Psoas muscle (tissue), 8 donors: ENCODE data around the gene DPP9. TPM values are rescaled to one million over a fixed set of nuclear protein-coding genes. Genes with fewer than 3 reads are reported as not detected.
A peak's percentile ranks its signal among the peaks of the same experiment; 100 is the strongest.

Experiments used
- ATAC-seq, 4 donors: fragments of 200-7000 bp; cut with Tn5 transposase; one replicate each; pipeline ENCODE4 v1.9.1; 2020; ENCODE audit warnings: moderate library complexity in 3 of 4, mild to moderate bottlenecking in 2 of 4
- DNase-seq, 2 donors: peaks; one replicate each; pipeline ENCODE4 v3.0.0-alpha.2; 2020
- H3K27ac ChIP-seq: fragments of 200-600 bp; one replicate; pipeline ENCODE4 v1.8.0; 2022
- H3K27me3 ChIP-seq, 3 donors: fragments of 200-600 bp in 1 of 3; one replicate each; pipeline versions ENCODE4 v1.6.1 to v1.8.0; 2013 to 2022; ENCODE audit warnings: low read length in 2 of 3, mild to moderate bottlenecking in 2 of 3, moderate library complexity in 1 of 3; ENCODE audit not compliant: insufficient read depth in 3 of 3
- H3K36me3 ChIP-seq, 2 donors: fragments of 200-600 bp in 1 of 2; one replicate each; pipeline versions ENCODE4 v1.6.1 to v1.8.0; 2013 to 2022; ENCODE audit warnings: low read depth in 1 of 2, mild to moderate bottlenecking in 1 of 2, moderate library complexity in 1 of 2; ENCODE audit not compliant: insufficient read depth in 1 of 2
- H3K4me1 ChIP-seq: fragments of 200-600 bp; one replicate; pipeline ENCODE4 v1.8.0; 2022
- H3K4me3 ChIP-seq: fragments of 200-600 bp; one replicate; pipeline ENCODE4 v1.8.0; 2022; ENCODE audit warnings: mild to moderate bottlenecking
- H3K9me3 ChIP-seq: fragments of 200-600 bp; one replicate; pipeline ENCODE4 v1.8.0; 2022
- WGBS, 3 donors: extraction: QIAGEN DNeasy Blood & Tissue Kit; methylation state at CpG; one replicate each; pipeline versions ENCODE4 v1.1.6 to v1.1.7; 2013; 5-methylcytosine and 5-hydroxymethylcytosine counted together
- intact Hi-C, 2 donors: fragments of 100-400 bp; cut with DNase I; formaldehyde crosslinking; loops; one replicate each; pipeline versions ENCODE4 v1.11.0 to v1.14.2; 2022
- polyA plus RNA-seq, 3 donors: library from polyadenylated mRNA; stranded (reverse); fragments of 200-250 nt; gene quantifications; one replicate each; pipeline ENCODE4 v1.2.3, GENCODE V29; 2013
- total RNA-seq, 4 donors: library from RNA; stranded (reverse); fragmentation: NEBNext Ultra II Directional in 2 of 4; extraction: Animal tissue kit (Norgen Biotek cat#: 25700) in 2 of 4; gene quantifications; one replicate each; pipeline versions ENCODE4 v1.2.1 to v1.2.4, GENCODE V29; 2021 to 2023
- TF ChIP-seq, protein P1 (sequence below): fragments of 200-600 bp; IDR thresholded peaks from one replicate; pipeline ENCODE4 v1.8.0; 2022; ENCODE audit warnings: antibody characterized with exemption
- donor health status: healthy with polysubstance abuse.
- donor health status: DM: no; HTN: no; CAD: no; lungs with moderate emphysema.
- donor health status: Bipolar disorder and iron deficiency.
- donor health status: healthy.
- donor health status: DM: yes; HTN: yes; CAD: no.
- donor health status: DM: no; HTN: no; CAD: no.
- donor health status: DM: no; HTN: no; CAD: no.
- donor health status: DM: yes; HTN: yes; CAD: no.

The DPP9 gene
- total and polyA plus RNA-seq, 7 donors: 55.9 to 138 (median 90.3) TPM

DNA sequence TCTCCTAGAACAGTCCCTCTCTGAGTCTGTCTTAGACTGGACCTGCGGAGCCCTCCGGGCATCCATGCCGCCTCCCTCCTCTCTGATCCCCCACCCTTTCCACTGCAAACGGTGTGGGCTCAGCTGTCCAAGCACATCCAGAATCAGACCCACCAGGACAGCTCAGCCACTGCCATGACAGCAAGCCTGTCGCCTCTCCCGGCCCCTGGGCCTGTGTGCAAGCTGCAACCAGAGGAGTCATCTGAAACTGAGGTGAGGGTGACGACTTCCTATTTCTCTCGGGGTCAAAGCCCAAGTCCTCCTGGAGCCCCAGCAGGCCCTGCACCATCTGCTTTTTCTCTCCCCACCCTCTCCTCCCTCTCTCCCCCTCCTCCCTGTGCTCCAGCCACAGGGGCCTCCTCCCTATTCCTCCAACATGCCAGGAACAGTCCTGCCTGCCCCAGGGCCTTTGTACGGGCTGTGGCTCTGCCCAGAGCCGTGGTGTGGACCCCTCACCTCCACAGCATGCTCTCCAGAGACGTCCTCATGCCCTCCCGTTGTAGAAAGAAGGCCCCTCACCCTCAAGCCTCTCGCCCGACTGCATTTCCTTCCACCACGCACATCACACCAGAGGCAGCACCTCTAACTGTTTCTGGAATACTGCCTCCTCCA is 30.0 kb downstream of the DPP9 start:
- TF ChIP-seq, protein P1, sequence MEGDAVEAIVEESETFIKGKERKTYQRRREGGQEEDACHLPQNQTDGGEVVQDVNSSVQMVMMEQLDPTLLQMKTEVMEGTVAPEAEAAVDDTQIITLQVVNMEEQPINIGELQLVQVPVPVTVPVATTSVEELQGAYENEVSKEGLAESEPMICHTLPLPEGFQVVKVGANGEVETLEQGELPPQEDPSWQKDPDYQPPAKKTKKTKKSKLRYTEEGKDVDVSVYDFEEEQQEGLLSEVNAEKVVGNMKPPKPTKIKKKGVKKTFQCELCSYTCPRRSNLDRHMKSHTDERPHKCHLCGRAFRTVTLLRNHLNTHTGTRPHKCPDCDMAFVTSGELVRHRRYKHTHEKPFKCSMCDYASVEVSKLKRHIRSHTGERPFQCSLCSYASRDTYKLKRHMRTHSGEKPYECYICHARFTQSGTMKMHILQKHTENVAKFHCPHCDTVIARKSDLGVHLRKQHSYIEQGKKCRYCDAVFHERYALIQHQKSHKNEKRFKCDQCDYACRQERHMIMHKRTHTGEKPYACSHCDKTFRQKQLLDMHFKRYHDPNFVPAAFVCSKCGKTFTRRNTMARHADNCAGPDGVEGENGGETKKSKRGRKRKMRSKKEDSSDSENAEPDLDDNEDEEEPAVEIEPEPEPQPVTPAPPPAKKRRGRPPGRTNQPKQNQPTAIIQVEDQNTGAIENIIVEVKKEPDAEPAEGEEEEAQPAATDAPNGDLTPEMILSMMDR: no peak
- H3K9me3 ChIP-seq: no peaks in the 10 kb centered on the region
- peak overlapping the region; percentile 27 for H3K4me3 ChIP-seq
- H3K36me3 ChIP-seq: peaks cover 5 to 71% of the 10 kb centered on the region in 2 donors
- H3K27ac ChIP-seq: peak overlapping the region; percentile 95
- H3K4me1 ChIP-seq: peaks cover 59% of the 10 kb centered on the region
- ATAC-seq (no peak), DNase-seq (no peak)
- intact Hi-C loops: no loop called here
- 54 to 67% (median 60%) methylated on average over 15 of the region's 15 CpGs for WGBS, 3 donors
- H3K27me3 ChIP-seq: no peaks in the 10 kb centered on the region

DNA sequence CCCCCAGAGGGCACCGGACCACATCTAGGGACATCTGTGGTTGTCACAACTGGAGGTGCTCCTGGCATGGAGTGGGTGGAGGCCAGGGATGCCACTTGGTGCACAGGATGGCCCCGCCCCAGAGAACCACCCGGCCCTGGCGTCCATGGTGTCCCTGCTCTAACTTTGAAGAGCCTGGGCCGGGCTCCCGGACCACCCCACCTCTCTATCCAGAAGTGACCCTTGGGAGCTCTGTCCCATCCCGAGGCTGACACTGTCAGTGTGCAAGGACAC is 30.6 kb downstream of the DPP9 start:
- H3K4me3 ChIP-seq: peak overlapping the region; percentile 27
- intact Hi-C loops: no loop called here
- no peaks in the 10 kb centered on the region for H3K27me3 ChIP-seq
- ATAC-seq (no peak), DNase-seq (no peak)
- H3K4me1 ChIP-seq: peaks cover 59% of the 10 kb centered on the region
- TF ChIP-seq, protein P1: no peak
- 63 to 68% (median 64%) methylated on average over 7 of the region's 7 CpGs for WGBS, 3 donors
- peak overlapping the region; percentile 95 for H3K27ac ChIP-seq
- no peaks in the 10 kb centered on the region for H3K9me3 ChIP-seq
- peaks cover 3 to 71% of the 10 kb centered on the region in 2 donors for H3K36me3 ChIP-seq

DNA sequence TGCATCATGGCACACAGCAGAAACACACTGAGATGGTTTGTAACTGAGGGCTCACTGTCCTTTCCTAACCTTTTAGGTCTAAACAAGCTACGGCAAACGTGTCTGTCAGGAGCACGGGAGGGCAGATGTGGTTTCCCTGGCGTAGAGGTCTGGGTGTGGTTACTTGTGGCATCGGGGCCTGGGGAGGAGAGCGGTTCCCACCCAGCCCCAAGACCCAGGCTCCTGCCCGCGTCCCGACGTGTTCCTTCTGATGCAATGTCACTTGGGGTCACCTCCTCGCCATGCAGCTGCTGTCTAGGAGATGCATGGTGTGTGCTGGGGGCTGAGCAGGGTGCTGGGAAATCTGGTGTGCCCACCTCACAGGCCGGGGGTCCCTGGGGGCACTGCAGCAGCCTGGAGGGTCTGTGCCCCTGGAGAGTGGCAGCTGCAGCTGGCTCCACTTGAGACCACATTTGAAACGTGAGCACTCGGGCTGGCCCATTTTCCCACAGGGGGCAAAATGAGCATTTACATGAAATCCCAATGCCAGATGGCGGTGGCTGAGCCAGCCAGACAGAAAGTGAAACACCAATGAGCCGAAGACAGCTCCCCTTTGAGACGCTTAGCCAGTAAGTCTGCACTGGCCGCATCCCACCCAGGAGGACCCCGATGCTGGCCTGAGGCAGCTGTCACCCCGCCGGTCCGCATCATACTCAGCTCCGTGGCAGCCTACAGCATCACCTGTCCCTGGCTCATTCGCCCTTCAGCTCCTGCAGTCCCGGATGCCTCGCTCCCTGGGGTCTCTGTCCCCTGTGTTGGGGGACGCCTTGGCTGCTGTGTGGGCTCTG is 31.2 kb downstream of the DPP9 start:
- H3K9me3 ChIP-seq: no peaks in the 10 kb centered on the region
- H3K4me3 ChIP-seq: peak overlapping the region; percentile 27
- no peaks in the 10 kb centered on the region for H3K27me3 ChIP-seq
- TF ChIP-seq, protein P1: no peak
- peak overlapping the region; percentile 95 for H3K27ac ChIP-seq
- intact Hi-C loops: no loop called here
- WGBS, 3 donors: 46 to 58% (median 53%) methylated on average over 27 of the region's 27 CpGs
- H3K36me3 ChIP-seq: peaks cover 3 to 71% of the 10 kb centered on the region in 2 donors
- ATAC-seq (no peak), DNase-seq (no peak)
- H3K4me1 ChIP-seq: peaks cover 59% of the 10 kb centered on the region

DNA sequence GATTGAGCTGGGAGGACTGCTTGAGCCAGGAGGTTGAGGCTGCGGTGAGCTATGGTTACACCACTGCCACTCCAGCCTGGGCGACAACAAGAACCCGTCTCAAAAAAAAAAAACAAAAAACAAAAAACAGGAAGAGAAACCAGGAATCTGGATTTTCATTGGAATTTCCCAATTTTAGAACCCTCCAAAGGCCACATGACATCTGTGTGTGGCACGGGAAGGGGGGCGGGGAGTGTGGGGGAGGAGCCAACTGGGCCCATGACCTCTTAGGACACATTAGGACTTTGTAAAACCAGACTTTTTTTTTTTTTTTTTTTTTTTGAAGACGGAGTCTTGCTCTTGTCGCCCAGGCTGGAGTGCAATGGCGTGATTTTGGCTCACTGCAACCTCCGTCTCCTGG is 32.3 kb downstream of the DPP9 start:
- Histone ChIP-seq H3K9me3 (no peaks in the 10 kb centered on the region), H3K27ac (peak overlapping the region; percentile 95), H3K4me3 (no peak overlapping the region), H3K36me3 (peaks cover 3 to 72% of the 10 kb centered on the region in 2 donors), H3K4me1 (peaks cover 48% of the 10 kb centered on the region), H3K27me3 (no peaks in the 10 kb centered on the region)
- DNase-seq (peak in 1 of 2 donors; percentile 78), ATAC-seq (no peak)
- WGBS, 3 donors: 82 to 85% (median 85%) methylated on average over 7 to 9 of the region's 9 CpGs
- TF ChIP-seq, protein P1: no peak
- intact Hi-C loops: no loop called here
